ENCODE results near the gene MAP4K5. TPM values are rescaled to one million over a fixed set of nuclear protein-coding genes. Genes with fewer than 3 reads are reported as not detected.

The MAP4K5 gene
- total and polyA plus RNA-seq, 4 donors, result 12.4 to 105 (median 30.2) TPM

DNA sequence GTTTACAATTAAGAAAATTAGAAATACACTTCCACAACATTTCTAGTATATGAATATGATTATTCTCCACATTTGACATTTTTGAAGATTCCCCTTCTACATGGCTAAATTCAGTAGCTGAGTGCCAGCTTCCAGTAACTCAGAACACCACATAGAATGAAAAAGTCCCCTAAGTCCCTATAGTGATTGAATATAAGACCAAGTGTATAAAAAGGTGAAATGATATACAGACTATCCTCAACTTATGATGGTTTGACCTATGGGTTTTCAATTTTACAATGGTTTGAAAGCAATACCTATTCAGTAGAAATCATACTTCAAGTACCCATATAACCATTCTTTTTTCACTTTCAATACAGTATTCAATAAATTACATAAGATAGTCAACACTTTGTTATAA is 43.4 kb upstream of the MAP4K5 start:
- DNase-seq (no peak), ATAC-seq (ENCODE audit: insufficient read depth, low FRiP score) (no peak)
- H3K36me3 ChIP-seq (ENCODE audit: control insufficient read depth in 4 of 4, insufficient read depth in 4 of 4, low read length in 4 of 4), result no peaks in the 10 kb centered on the region
- H3K27ac ChIP-seq (ENCODE audit: low read depth in 1 of 2, low read length in 1 of 2), result no peak overlapping the region
- H3K9me3 ChIP-seq (ENCODE audit: control insufficient read depth in 4 of 4, insufficient read depth in 3 of 4, low read length in 3 of 4), result peaks cover 0 to 5% (median 2%) of the 10 kb centered on the region in 4 donors
- no peak overlapping the region for H3K4me3 ChIP-seq
- no peak for TF ChIP-seq CTCF (IDR thresholded peaks at IDR 0.05; ENCODE audit: control extremely low read depth, extremely low read depth)
- H3K27me3 ChIP-seq (ENCODE audit: control insufficient read depth in 3 of 3, insufficient read depth in 3 of 3, low read length in 2 of 3), result no peaks in the 10 kb centered on the region
- no peak overlapping the region for H3K9ac ChIP-seq (ENCODE audit: insufficient read depth in 1 of 2, low read length in 2 of 2)
- no peaks in the 10 kb centered on the region for H3K4me1 ChIP-seq (ENCODE audit: control insufficient read depth in 5 of 5, insufficient read depth in 5 of 5, low read length in 5 of 5)

DNA sequence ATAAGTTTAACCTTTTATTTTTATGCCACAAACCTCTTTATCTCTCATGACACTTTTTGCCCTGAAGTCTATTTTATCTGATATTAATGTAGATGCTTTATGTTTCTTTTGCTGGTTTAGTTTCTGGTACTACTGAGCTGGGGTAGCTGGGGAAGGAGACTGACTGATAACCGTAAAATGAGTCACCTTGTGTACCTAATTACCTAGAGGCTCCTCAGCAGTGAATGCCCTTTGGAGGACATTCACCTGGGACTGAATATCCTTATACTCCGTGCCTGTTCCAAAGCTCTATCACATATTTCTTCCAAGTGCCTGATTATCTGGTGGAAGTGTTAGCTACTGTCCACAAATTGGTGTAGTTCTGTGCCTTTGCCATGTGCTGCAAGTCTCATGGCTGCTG is 41.5 kb upstream of the MAP4K5 start:
- 86 to 98% methylated on average over 2 of the region's 2 CpGs for WGBS, 2 donors
- peaks cover 0 to 17% (median 8%) of the 10 kb centered on the region in 4 donors for H3K9me3 ChIP-seq (ENCODE audit: control insufficient read depth in 4 of 4, insufficient read depth in 3 of 4, low read length in 3 of 4)
- DNase-seq (no peak), ATAC-seq (ENCODE audit: insufficient read depth, low FRiP score) (no peak)
- H3K27me3 ChIP-seq (ENCODE audit: control insufficient read depth in 3 of 3, insufficient read depth in 3 of 3, low read length in 2 of 3), result no peaks in the 10 kb centered on the region
- TF ChIP-seq CTCF (IDR thresholded peaks at IDR 0.05; ENCODE audit: control extremely low read depth, extremely low read depth), result no peak
- no peak overlapping the region for H3K27ac ChIP-seq (ENCODE audit: low read depth in 1 of 2, low read length in 1 of 2)
- H3K9ac ChIP-seq (ENCODE audit: insufficient read depth in 1 of 2, low read length in 2 of 2), result no peak overlapping the region
- no peak overlapping the region for H3K4me3 ChIP-seq
- no peaks in the 10 kb centered on the region for H3K36me3 ChIP-seq (ENCODE audit: control insufficient read depth in 4 of 4, insufficient read depth in 4 of 4, low read length in 4 of 4)
- H3K4me1 ChIP-seq (ENCODE audit: control insufficient read depth in 5 of 5, insufficient read depth in 5 of 5, low read length in 5 of 5), result no peaks in the 10 kb centered on the region

GRCh38 chr14:50569714-50570274 is 37.4 kb upstream of the MAP4K5 start:
- DNase-seq (no peak), ATAC-seq (ENCODE audit: insufficient read depth, low FRiP score) (no peak)
- H3K9me3 ChIP-seq (ENCODE audit: control insufficient read depth in 4 of 4, insufficient read depth in 3 of 4, low read length in 3 of 4), result peaks cover 0 to 19% (median 8%) of the 10 kb centered on the region in 4 donors
- no peaks in the 10 kb centered on the region for H3K36me3 ChIP-seq (ENCODE audit: control insufficient read depth in 4 of 4, insufficient read depth in 4 of 4, low read length in 4 of 4)
- no peak overlapping the region for H3K27ac ChIP-seq (ENCODE audit: low read depth in 1 of 2, low read length in 1 of 2)
- no peak for TF ChIP-seq CTCF (IDR thresholded peaks at IDR 0.05; ENCODE audit: control extremely low read depth, extremely low read depth)
- H3K27me3 ChIP-seq (ENCODE audit: control insufficient read depth in 3 of 3, insufficient read depth in 3 of 3, low read length in 2 of 3), result no peaks in the 10 kb centered on the region
- no peaks in the 10 kb centered on the region for H3K4me1 ChIP-seq (ENCODE audit: control insufficient read depth in 5 of 5, insufficient read depth in 5 of 5, low read length in 5 of 5)
- no peak overlapping the region for H3K4me3 ChIP-seq
- H3K9ac ChIP-seq (ENCODE audit: insufficient read depth in 1 of 2, low read length in 2 of 2), result no peak overlapping the region

DNA sequence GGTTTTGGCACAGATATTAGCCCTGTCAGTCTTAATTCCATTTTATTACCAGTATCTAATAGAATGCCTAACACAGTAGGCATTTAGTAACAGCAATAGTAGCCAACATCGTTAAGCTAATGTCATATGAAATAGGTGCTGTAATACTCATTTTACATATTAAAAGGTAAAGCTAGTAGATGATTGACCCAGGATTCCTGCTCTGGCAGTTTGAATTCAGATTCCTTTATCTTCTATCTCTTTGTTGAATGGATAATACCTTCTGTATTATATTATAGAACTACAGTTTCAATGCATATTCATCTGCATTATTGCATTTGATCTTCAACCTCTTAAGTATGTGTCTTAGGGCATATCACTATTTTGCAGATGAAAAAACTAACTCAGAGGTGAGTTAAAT is 30.5 kb upstream of the MAP4K5 start:
- peaks cover 0 to 13% (median 0%) of the 10 kb centered on the region in 5 donors for H3K4me1 ChIP-seq (ENCODE audit: control insufficient read depth in 5 of 5, insufficient read depth in 5 of 5, low read length in 5 of 5)
- no peaks in the 10 kb centered on the region for H3K9me3 ChIP-seq (ENCODE audit: control insufficient read depth in 4 of 4, insufficient read depth in 3 of 4, low read length in 3 of 4)
- H3K9ac ChIP-seq (ENCODE audit: insufficient read depth in 1 of 2, low read length in 2 of 2), result no peak overlapping the region
- H3K27ac ChIP-seq (ENCODE audit: low read depth in 1 of 2, low read length in 1 of 2), result no peak overlapping the region
- H3K4me3 ChIP-seq, result no peak overlapping the region
- no peaks in the 10 kb centered on the region for H3K36me3 ChIP-seq (ENCODE audit: control insufficient read depth in 4 of 4, insufficient read depth in 4 of 4, low read length in 4 of 4)
- no peaks in the 10 kb centered on the region for H3K27me3 ChIP-seq (ENCODE audit: control insufficient read depth in 3 of 3, insufficient read depth in 3 of 3, low read length in 2 of 3)
- no peak for TF ChIP-seq CTCF (IDR thresholded peaks at IDR 0.05; ENCODE audit: control extremely low read depth, extremely low read depth)
- WGBS, 2 donors, result 83 to 91% methylated on average over 1 of the region's 1 CpG
- ATAC-seq (ENCODE audit: insufficient read depth, low FRiP score), result no peak
- no peak for DNase-seq

Data from lung (tissue), 12 donors.